ENCODE data around the gene ESRRG. TPM values are rescaled to one million over a fixed set of nuclear protein-coding genes. Genes with fewer than 3 reads are reported as not detected.
A peak's percentile ranks its signal among the peaks of the same experiment; 100 is the strongest.

Gene ESRRG
- total RNA-seq, 1 donor from 2014 or later = 1.5 TPM

- no peaks in the 10 kb centered on the region for H3K36me3 Mint-ChIP-seq (ENCODE audit: low read depth)
- TF ChIP-seq CTCF (conservative IDR thresholded peaks at IDR 0.05) = no peak
- no peak for DNase-seq (ENCODE audit: low read depth, low spot score)
- no peaks in the 10 kb centered on the region for H3K4me1 Mint-ChIP-seq
- H3K9me3 Mint-ChIP-seq = no peaks in the 10 kb centered on the region
- H3K4me3 Mint-ChIP-seq = no peak overlapping the region
- H3K27ac Mint-ChIP-seq (ENCODE audit: unreplicated experiment) = no peak overlapping the region
- H3K27me3 Mint-ChIP-seq (ENCODE audit: low read depth) = no peaks in the 10 kb centered on the region
These were observed 33.9 kb upstream of the ESRRG start for GRCh38 chr1:216757110-216757509.

- TF ChIP-seq CTCF (conservative IDR thresholded peaks at IDR 0.05) = no peak
- H3K4me1 Mint-ChIP-seq = peaks cover 4% of the 10 kb centered on the region
- no peak for DNase-seq (ENCODE audit: low read depth, low spot score)
- no peak overlapping the region for H3K4me3 Mint-ChIP-seq
- H3K9me3 Mint-ChIP-seq = no peaks in the 10 kb centered on the region
- no peak overlapping the region for H3K27ac Mint-ChIP-seq (ENCODE audit: unreplicated experiment)
- H3K36me3 Mint-ChIP-seq (ENCODE audit: low read depth) = no peaks in the 10 kb centered on the region
- no peaks in the 10 kb centered on the region for H3K27me3 Mint-ChIP-seq (ENCODE audit: low read depth)
These were observed 27.7 kb upstream of the ESRRG start for GRCh38 chr1:216750961-216751360.

- peak; percentile 79 for TF ChIP-seq CTCF (conservative IDR thresholded peaks at IDR 0.05)
- H3K27me3 Mint-ChIP-seq (ENCODE audit: low read depth) = no peaks in the 10 kb centered on the region
- no peaks in the 10 kb centered on the region for H3K9me3 Mint-ChIP-seq
- peak; percentile 30 for DNase-seq (ENCODE audit: low read depth, low spot score)
- H3K4me1 Mint-ChIP-seq = peaks cover 9% of the 10 kb centered on the region
- no peak overlapping the region for H3K4me3 Mint-ChIP-seq
- H3K36me3 Mint-ChIP-seq (ENCODE audit: low read depth) = no peaks in the 10 kb centered on the region
- H3K27ac Mint-ChIP-seq (ENCODE audit: unreplicated experiment) = no peak overlapping the region
These were observed 26.9 kb upstream of the ESRRG start for GRCh38 chr1:216750031-216750627.

GRCh38 chr1:216749232-216749631, 26.0 kb upstream of the ESRRG start:
- H3K36me3 Mint-ChIP-seq (ENCODE audit: low read depth) = no peaks in the 10 kb centered on the region
- no peaks in the 10 kb centered on the region for H3K27me3 Mint-ChIP-seq (ENCODE audit: low read depth)
- no peaks in the 10 kb centered on the region for H3K9me3 Mint-ChIP-seq
- DNase-seq (ENCODE audit: low read depth, low spot score) = no peak
- H3K4me3 Mint-ChIP-seq = no peak overlapping the region
- H3K4me1 Mint-ChIP-seq = peaks cover 9% of the 10 kb centered on the region
- TF ChIP-seq CTCF (conservative IDR thresholded peaks at IDR 0.05) = no peak
- H3K27ac Mint-ChIP-seq (ENCODE audit: unreplicated experiment) = no peak overlapping the region

GRCh38 chr1:216742625-216743024, 19.4 kb upstream of the ESRRG start:
- Mint-ChIP-seq H3K4me1 (peaks cover 25% of the 10 kb centered on the region), H3K27me3 (ENCODE audit: low read depth) (no peaks in the 10 kb centered on the region), H3K9me3 (peaks cover 5% of the 10 kb centered on the region), H3K4me3 (no peak overlapping the region), H3K36me3 (ENCODE audit: low read depth) (no peaks in the 10 kb centered on the region), H3K27ac (ENCODE audit: unreplicated experiment) (no peak overlapping the region)
- TF ChIP-seq CTCF (conservative IDR thresholded peaks at IDR 0.05) = peak; percentile 67
- no peak for DNase-seq (ENCODE audit: low read depth, low spot score)

Data from neural crest cell (in vitro differentiated cells).